A549 treated with Hydrocortisone at 1 μM for 4 hours (cell line): ENCODE data around the gene AZIN2. TPM values are rescaled to one million over a fixed set of nuclear protein-coding genes. Genes with fewer than 3 reads are reported as not detected.

Experiments
- total RNA-seq: library from RNA; stranded (reverse); fragments of 200-300 nt; extraction: Qiagen RNA extraction; gene quantifications from 5 replicates; pipeline ENCODE4 v1.2.3, GENCODE V29; 2022

The AZIN2 gene
- total RNA-seq: 0.66 to 1.2 TPM (median 0.93 TPM) in 5 replicates

DNA sequence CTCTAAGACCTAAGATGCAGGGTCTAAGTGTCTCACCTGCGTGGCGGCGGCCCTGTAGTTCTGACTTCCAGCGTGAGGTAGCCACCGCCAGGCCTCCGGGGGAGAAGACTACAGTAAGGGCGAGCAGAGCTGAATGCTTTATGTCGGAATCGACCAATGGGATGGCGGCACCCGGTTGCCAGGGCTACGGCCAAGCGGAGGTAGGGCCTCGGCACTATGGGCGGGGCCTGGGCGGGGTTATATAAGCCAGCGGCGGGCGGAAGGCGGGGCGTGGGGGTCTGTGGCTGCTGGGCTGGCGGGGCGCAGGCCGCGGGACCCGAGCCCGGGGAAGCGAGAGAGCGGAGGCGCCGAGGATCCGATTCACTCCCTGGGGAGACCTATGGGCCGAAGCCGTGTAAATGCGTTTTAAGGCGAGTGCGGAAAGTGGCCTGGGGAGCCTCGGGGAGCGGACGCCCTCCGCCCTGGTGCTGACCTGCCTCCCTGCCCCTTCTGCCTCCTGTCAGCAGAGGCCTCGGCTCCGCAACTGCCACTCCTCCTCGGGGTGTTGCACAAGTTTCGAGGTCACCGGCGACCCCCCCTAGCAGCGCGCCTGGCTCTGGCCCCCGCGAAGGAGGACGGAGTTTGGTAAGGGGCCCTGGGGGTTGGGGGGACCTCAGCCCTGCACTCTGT, at the start of gene AZIN2:
Gene AZIN2 (plus strand): TSS at position 269 of the 669 bp plus-strand sequence. CDS start 1,097 bp downstream, outside the sequence.

DNA sequence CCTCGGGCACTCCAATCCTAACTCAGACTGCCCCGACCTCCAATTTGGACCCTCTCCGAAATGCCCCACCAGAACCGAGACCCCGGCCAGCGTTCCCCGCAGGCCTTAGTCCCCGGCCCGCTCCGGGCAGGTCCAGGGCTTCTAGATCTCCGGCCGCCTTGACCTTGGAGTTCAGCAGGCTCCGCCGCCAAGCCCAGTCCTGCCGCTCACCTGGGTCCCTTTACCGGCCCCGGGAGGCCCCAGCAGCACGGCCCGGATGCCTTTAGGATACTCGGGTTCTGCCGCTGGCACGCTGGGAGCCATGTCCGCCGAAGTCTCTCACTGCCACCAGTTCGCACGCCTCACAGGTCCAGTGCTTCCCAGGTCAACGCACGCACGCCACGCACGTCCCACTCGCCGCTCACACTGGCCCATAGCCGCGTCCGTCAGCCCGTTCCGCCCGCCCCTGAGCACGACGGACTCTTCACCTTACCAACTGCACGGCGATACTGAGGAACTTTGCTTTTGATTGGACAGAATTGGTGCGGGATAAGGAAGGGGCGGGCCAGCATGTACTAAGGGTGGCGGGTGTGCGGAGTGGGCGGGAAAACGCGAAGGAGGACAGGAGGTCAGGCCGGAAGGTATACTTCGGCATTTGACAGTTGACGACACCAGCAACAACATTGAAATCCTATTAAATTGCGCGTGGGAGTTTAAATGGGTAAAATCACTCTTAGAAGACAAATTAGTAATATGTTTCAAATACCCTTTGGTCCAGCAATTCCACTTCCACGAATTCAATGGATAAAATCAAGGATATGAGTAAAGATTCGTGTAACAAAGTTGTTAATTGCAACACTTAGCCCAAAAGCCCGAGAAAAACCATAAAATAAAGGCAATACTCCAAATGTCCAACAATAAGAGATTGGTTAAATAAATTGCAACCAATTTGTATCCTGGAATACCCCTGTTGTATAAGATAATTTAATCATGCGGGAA, 44.1 kb upstream of the AZIN2 start, which contains the start of gene AK2:
Gene AK2 (minus strand): TSS at position 358 of the 978 bp plus-strand sequence. CDS start 55 bp downstream, at position 303.

Other genes with a start within 250 kb of the AZIN2 start
- 0.25 to 0.98 TPM (median 0.42 TPM) in 5 replicates for gene FNDC5, start 210.2 kb upstream of the AZIN2 start, total RNA-seq
- 0.29 to 0.55 TPM (median 0.37 TPM) in 5 replicates for gene HPCA, start 194.7 kb upstream of the AZIN2 start, total RNA-seq
- gene TMEM54, start 179.8 kb upstream of the AZIN2 start, total RNA-seq: 26.2 to 45.3 TPM (median 41.0 TPM) in 5 replicates
- 16.7 to 19.3 TPM (median 18.5 TPM) in 5 replicates for gene RNF19B, start 116.3 kb upstream of the AZIN2 start, total RNA-seq
- 135 to 167 TPM (median 146 TPM) in 5 replicates for gene AK2, start 44.3 kb upstream of the AZIN2 start, total RNA-seq
- gene TRIM62, start 100.9 kb downstream of the AZIN2 start, total RNA-seq: 2.0 to 2.3 TPM (median 2.2 TPM) in 5 replicates
- gene ZNF362, start 175.3 kb downstream of the AZIN2 start, total RNA-seq: 7.9 to 12.9 TPM (median 10.5 TPM) in 5 replicates
- not detected in 5 replicates for gene A3GALT2, start 239.9 kb downstream of the AZIN2 start, total RNA-seq